ENCODE measurements around the gene NEK9. TPM values are rescaled to one million over a fixed set of nuclear protein-coding genes. Genes with fewer than 3 reads are reported as not detected.

Gene NEK9
- total RNA-seq, 1 experiment from 2014 or later: 56.5 TPM

GRCh38 chr14:75084513-75084912 is 42.3 kb downstream of the NEK9 start:
- no peak overlapping the region for H2BK20ac ChIP-seq (ENCODE audit: low read depth, low read length, poor library complexity, severe bottlenecking)
- no peak overlapping the region for H3K23ac ChIP-seq (ENCODE audit: insufficient read length, low read depth, low read length)
- Mint-ChIP-seq H3K27me3 (ENCODE audit: low read depth) (no peaks in the 10 kb centered on the region), H3K27ac (no peak overlapping the region; a peak in 1 of 7 replicates), H3K4me3 (no peak overlapping the region), H3K4me1 (no peaks in the 10 kb centered on the region), H3K36me3 (ENCODE audit: insufficient read depth in 1 of 3, low read depth in 3 of 3) (peaks cover 9 to 65% (median 44%) of the 10 kb centered on the region in 3 experiments; a peak in 6 of 7 replicates), H3K9me3 (no peaks in the 10 kb centered on the region)
- no peak overlapping the region for H3K56ac ChIP-seq (ENCODE audit: insufficient read length, low read depth, low read length)
- no peak overlapping the region for H2BK15ac ChIP-seq (ENCODE audit: low read depth, low read length)
- H3K4me2 ChIP-seq (ENCODE audit: insufficient read depth, insufficient read length, low read length): no peak overlapping the region
- H3K23me2 ChIP-seq (ENCODE audit: insufficient read length, low read depth, low read length, poor library complexity, severe bottlenecking): no peaks in the 10 kb centered on the region
- H3K9me3 ChIP-seq (ENCODE audit: control insufficient read depth, low read depth, low read length): no peaks in the 10 kb centered on the region
- H2AFZ ChIP-seq (ENCODE audit: low read length): no peak overlapping the region
- no peak overlapping the region for H4K5ac ChIP-seq (ENCODE audit: insufficient read length, low read depth, low read length)
- no peak overlapping the region for H3K14ac ChIP-seq (ENCODE audit: insufficient read depth, low read length)
- H3K27ac ChIP-seq (ENCODE audit: insufficient read length, low read depth, low read length): no peak overlapping the region
- no peak overlapping the region for H2AK5ac ChIP-seq (ENCODE audit: insufficient read length, low read length)
- WGBS (ENCODE audit: extremely low coverage, insufficient read length, low lambda C conversion rate): no CpG with 5 or more reads among the region's 5 CpGs
- no peak for DNase-seq
- no peaks in the 10 kb centered on the region for H3K79me2 ChIP-seq (ENCODE audit: insufficient read depth, low read length)
- no peaks in the 10 kb centered on the region for H3K27me3 ChIP-seq (ENCODE audit: insufficient read depth, low read length)
- no peak overlapping the region for H3T11ph ChIP-seq (ENCODE audit: low read length)
- H2BK5ac ChIP-seq (ENCODE audit: insufficient read length, low read length): no peak overlapping the region
- H2BK120ac ChIP-seq (ENCODE audit: low read depth, low read length, poor library complexity, severe bottlenecking): no peak overlapping the region
- H3K4ac ChIP-seq (ENCODE audit: low read depth, low read length): no peak overlapping the region
- H2BK12ac ChIP-seq (ENCODE audit: insufficient read length, low read depth, low read length): no peak overlapping the region
- no peaks in the 10 kb centered on the region for H3K4me1 ChIP-seq (ENCODE audit: insufficient read depth, low read length)
- H4K8ac ChIP-seq (replicated peaks; ENCODE audit: insufficient read length, low read depth, low read length): no peak overlapping the region
- H4K20me1 ChIP-seq (ENCODE audit: control insufficient read depth, insufficient read depth, insufficient read length): no peaks in the 10 kb centered on the region
- no peak overlapping the region for H3K18ac ChIP-seq (ENCODE audit: insufficient read length, low read depth, low read length)
- TF ChIP-seq CTCF (conservative IDR thresholded peaks at IDR 0.05): no peak
- H3K79me1 ChIP-seq (ENCODE audit: insufficient read depth, low read depth, low read length, poor library complexity, severe bottlenecking): no peaks in the 10 kb centered on the region
- no peak overlapping the region for H3K9ac ChIP-seq (ENCODE audit: extremely low read depth, insufficient read length, low read length)
- no peak overlapping the region for H4K91ac ChIP-seq (ENCODE audit: insufficient read length, low read depth, low read length)
